ENCODE measurements around the gene PCDHA10.
"Not testable (repeated sequence)": the region's sequence is repeated elsewhere in the genome, so short reads cannot be mapped to it uniquely, and the experiment has no call there.

GRCh38 chr5:140808241-140808888, 47.3 kb upstream of the PCDHA10 start:
- TF ChIP-seq CTCF (conservative IDR thresholded peaks at IDR 0.05; ENCODE audit: low read length); EZH2phosphoT487 (IDR thresholded peaks at IDR 0.05; ENCODE audit: borderline replicate concordance): not testable (repeated sequence)
